Gastroesophageal sphincter (tissue), 3 donors: ENCODE results near the gene KIAA0825.

Experiments used
- POLR2A ChIP-seq, 2 donors: fragments of 450-650 bp; IDR thresholded peaks; one replicate each; pipeline ENCODE4 v1.6.1; 2017; ENCODE audit warnings: antibody characterized with exemption in 2 of 2, mild to moderate bottlenecking in 2 of 2, moderate library complexity in 1 of 2
- TF ChIP-seq, protein P1 (sequence below), 4 experiments: fragments of 200-600 bp in 2 of 4; fragments of 450-650 bp in 2 of 4; sonication (generic) in 1 of 4; IDR thresholded peaks; one replicate each; pipeline ENCODE4 v1.5.1; 2017 to 2019; ENCODE audit warnings: antibody characterized with exemption in 4 of 4, mild to moderate bottlenecking in 2 of 4, moderate library complexity in 2 of 4

DNA sequence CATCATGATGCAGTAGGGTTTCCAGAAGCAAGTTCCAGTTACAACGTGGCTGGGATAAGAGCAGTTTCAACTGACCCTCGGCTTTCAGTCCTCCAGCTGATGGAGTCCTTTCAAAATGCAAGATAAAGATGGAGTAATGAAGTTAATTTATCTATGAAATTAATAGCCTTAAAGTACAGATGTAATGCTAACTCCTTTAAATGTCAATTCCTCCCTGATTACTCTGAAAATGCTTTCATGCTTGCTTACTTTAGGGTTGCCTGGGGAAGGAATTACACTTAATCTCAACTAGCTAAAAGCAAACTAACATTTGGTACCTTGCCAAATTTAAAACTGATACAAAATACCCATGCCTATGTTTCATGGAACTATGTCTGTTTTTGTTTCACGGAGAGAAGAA, 178.4 kb downstream of the KIAA0825 start:
- TF ChIP-seq, protein P1, sequence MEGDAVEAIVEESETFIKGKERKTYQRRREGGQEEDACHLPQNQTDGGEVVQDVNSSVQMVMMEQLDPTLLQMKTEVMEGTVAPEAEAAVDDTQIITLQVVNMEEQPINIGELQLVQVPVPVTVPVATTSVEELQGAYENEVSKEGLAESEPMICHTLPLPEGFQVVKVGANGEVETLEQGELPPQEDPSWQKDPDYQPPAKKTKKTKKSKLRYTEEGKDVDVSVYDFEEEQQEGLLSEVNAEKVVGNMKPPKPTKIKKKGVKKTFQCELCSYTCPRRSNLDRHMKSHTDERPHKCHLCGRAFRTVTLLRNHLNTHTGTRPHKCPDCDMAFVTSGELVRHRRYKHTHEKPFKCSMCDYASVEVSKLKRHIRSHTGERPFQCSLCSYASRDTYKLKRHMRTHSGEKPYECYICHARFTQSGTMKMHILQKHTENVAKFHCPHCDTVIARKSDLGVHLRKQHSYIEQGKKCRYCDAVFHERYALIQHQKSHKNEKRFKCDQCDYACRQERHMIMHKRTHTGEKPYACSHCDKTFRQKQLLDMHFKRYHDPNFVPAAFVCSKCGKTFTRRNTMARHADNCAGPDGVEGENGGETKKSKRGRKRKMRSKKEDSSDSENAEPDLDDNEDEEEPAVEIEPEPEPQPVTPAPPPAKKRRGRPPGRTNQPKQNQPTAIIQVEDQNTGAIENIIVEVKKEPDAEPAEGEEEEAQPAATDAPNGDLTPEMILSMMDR (IDR thresholded peaks at IDR 0.05): no peak
- no peak for TF ChIP-seq POLR2A (IDR thresholded peaks at IDR 0.05)
